K562 (cell line): ENCODE measurements around the gene NADSYN1. TPM values are rescaled to one million over a fixed set of nuclear protein-coding genes. Genes with fewer than 3 reads are reported as not detected.

Source experiments
- ATAC-seq: fragments of 200-7000 bp; cut with Tn5 transposase; 3 replicates; pipeline ENCODE4 v1.9.1; 2020; ENCODE audit warnings: moderate library complexity
- BruUV-seq: library from RNA; stranded (reverse); fragments of 400-500 nt; replicated peaks from 2 replicates; lab custom pipeline; 2021; lab: Mats Ljungman, UMichigan
- CTCF ChIA-PET: fragments of 300-600 bp; formaldehyde crosslinking; extraction: SDS; loops from one replicate; lab custom pipeline; 2021; ENCODE audit warnings: low intra/inter-chr PET ratio; lab: Yijun Ruan, JAX
- POLR2A ChIA-PET: fragments of 300-600, 350-650 bp; sonication (Branson Sonifier 250); formaldehyde crosslinking; extraction: SDS; loops from one replicate; lab custom pipeline; 2021; ENCODE audit warnings: antibody characterized with exemption, inconsistent platforms; lab: Yijun Ruan, JAX
- DNase-seq, 4 experiments: peaks; one replicate each; pipeline versions ENCODE4 v3.0.0 to v3.0.0-alpha.2; 2011 to 2018; ENCODE audit warnings: low spot score in 3 of 4, mixed read lengths in 3 of 4; ENCODE audit errors: extremely low read depth in 1 of 4
- FAIRE-seq: peaks from 2 replicates; lab custom pipeline; 2011; peaks lifted over from hg19 to GRCh38; lab: Jason Lieb, UNC
- H2AFZ ChIP-seq: 2 replicates; pipeline ENCODE4 v1.6.0; 2011; ENCODE audit warnings: low read depth, low read length, control low read depth, inconsistent platforms
- H3K27ac ChIP-seq: fragments of 200-600 bp; 3 replicates; pipeline ENCODE4 v1.8.0; 2011; ENCODE audit warnings: low read depth, mild to moderate bottlenecking, control low read depth, inconsistent platforms, low read length, moderate library complexity, mixed read lengths; ENCODE audit errors: extremely low read depth
- H3K27me3 ChIP-seq, 2 experiments: fragments of 300-600 bp in 1 of 2; 2 replicates in 1 of 2; 3 replicates in 1 of 2; pipeline versions ENCODE4 v1.6.0 to v1.8.0; 2011; ENCODE audit warnings: inconsistent platforms in 2 of 2, low read length in 2 of 2, mild to moderate bottlenecking in 1 of 2, mixed read lengths in 1 of 2, moderate library complexity in 1 of 2; ENCODE audit not compliant: control insufficient read depth in 2 of 2, insufficient read depth in 2 of 2
- H3K36me3 ChIP-seq: fragments of 300-600 bp; 3 replicates; pipeline ENCODE4 v1.8.0; 2011; ENCODE audit warnings: mild to moderate bottlenecking, low read length, inconsistent platforms; ENCODE audit not compliant: control insufficient read depth, insufficient read depth
- H3K4me1 ChIP-seq, 2 experiments: fragments of 200-600 bp in 1 of 2; replicated peaks in 1 of 2; 2 replicates in 1 of 2; 3 replicates in 1 of 2; pipeline versions ENCODE4 v1.5.1 to v1.8.0; 2011; ENCODE audit warnings: inconsistent platforms in 2 of 2, low read length in 2 of 2, mild to moderate bottlenecking in 1 of 2, mixed read lengths in 1 of 2, moderate library complexity in 1 of 2; ENCODE audit not compliant: control insufficient read depth in 2 of 2, insufficient read depth in 2 of 2
- H3K4me2 ChIP-seq: 2 replicates; pipeline ENCODE4 v1.6.1; 2011; ENCODE audit warnings: low read length, control low read depth, inconsistent platforms, mixed read lengths; ENCODE audit not compliant: insufficient read depth
- H3K4me3 ChIP-seq: fragments of 200-600 bp; sonication (generic), shearing (Covaris generic); 2 replicates; pipeline ENCODE4 v1.5.1; 2016; ENCODE audit warnings: control low read depth, inconsistent platforms
- H3K79me2 ChIP-seq: fragments of 200-600 bp; 3 replicates; pipeline ENCODE4 v1.8.0; 2011; ENCODE audit warnings: low read length, inconsistent platforms; ENCODE audit not compliant: control insufficient read depth, insufficient read depth
- H3K9ac ChIP-seq, 2 experiments: 2 replicates each; pipeline versions ENCODE4 v1.6.0 to v1.6.1; 2011; ENCODE audit warnings: low read depth in 2 of 2, low read length in 2 of 2, control low read depth in 1 of 2, inconsistent platforms in 1 of 2, mild to moderate bottlenecking in 1 of 2, mixed read lengths in 1 of 2; ENCODE audit not compliant: insufficient read depth in 1 of 2
- H3K9me1 ChIP-seq: one replicate; pipeline ENCODE4 v1.6.0; 2011; ENCODE audit warnings: inconsistent platforms, mild to moderate bottlenecking, low read length, moderate library complexity; ENCODE audit not compliant: control insufficient read depth, insufficient read depth
- H3K9me3 ChIP-seq: replicated peaks from 2 replicates; pipeline ENCODE4 v1.5.1; 2011; ENCODE audit warnings: low read depth, low read length, inconsistent platforms; ENCODE audit not compliant: control insufficient read depth, insufficient read depth
- H4K20me1 ChIP-seq: replicated peaks from 2 replicates; pipeline ENCODE4 v1.6.1; 2011; ENCODE audit warnings: low read length, inconsistent platforms, mixed read lengths; ENCODE audit not compliant: control insufficient read depth, insufficient read depth
- TCF3 ChIP-seq: sonication (generic); formaldehyde crosslinking; IDR thresholded peaks from 2 replicates; pipeline ENCODE4 v1.4.0; 2020; ENCODE audit warnings: mild to moderate bottlenecking, missing genetic modification reagents
- ZNF655 ChIP-seq: fragments of 250-450 bp; sonication (Bioruptor Pico); IDR thresholded peaks from 2 replicates; pipeline ENCODE4 v1.5.0; 2021
- WGBS: fragments of 100-300 bp; shearing (Covaris generic); methylation state at CpG from one replicate; pipeline ENCODE4 v1.1.6; 2016; ENCODE audit warnings: low coverage, mixed read lengths; ENCODE audit not compliant: insufficient coverage; ENCODE audit errors: missing lambda C conversion rate; 5-methylcytosine and 5-hydroxymethylcytosine counted together
- in situ Hi-C: fragments of 300-500 bp; cut with MboI; formaldehyde crosslinking; loops from 4 replicates; pipeline ENCODE4 v1.15.0; 2018; ENCODE audit warnings: inconsistent platforms, mixed read lengths
- intact Hi-C: fragments of 100-400 bp; cut with micrococcal nuclease; formaldehyde crosslinking; loops from 2 replicates; pipeline ENCODE4 v1.14.2; 2022
- polyA plus RNA-seq, 8 experiments: library from polyadenylated mRNA; depleted of rRNA in 4 of 8; stranded (reverse) in 5 of 8; unstranded in 3 of 8; fragments of >200 nt; fragmentation: Nextera tagmentation in 2 of 8; fragmentation: Illumina TruSeq in 1 of 8; extraction: Ambion mirVana in 2 of 8; extraction: Trizol in 1 of 8; gene quantifications; 2 replicates each; pipeline versions ENCODE4 v1.2.1 to v1.2.3, GENCODE V29; 2011 to 2014; ENCODE audit warnings: inconsistent platforms in 1 of 8, missing spikeins in 1 of 8
- total RNA-seq, 7 experiments: library from RNA; depleted of rRNA in 6 of 7; stranded (reverse); fragments of >200 nt in 6 of 7; fragmentation: Illumina TruSeq in 2 of 7; extraction: Trizol in 2 of 7; gene quantifications; 2 replicates each; pipeline versions ENCODE4 v1.2.1 to v1.2.3, GENCODE V29; 2011 to 2021; ENCODE audit warnings: low replicate concordance in 1 of 7

NADSYN1 gene
- total and polyA plus RNA-seq, 9 of the 15 experiments (the other 6 are each of a cell fraction or from before 2014, with no cell fraction given), result 12.7 to 57.3 (median 42.1) TPM

GRCh38 chr11:71518506-71519471 is 65.8 kb downstream of the NADSYN1 start:
- H3K79me2 ChIP-seq, result no peaks in the 10 kb centered on the region

More at GRCh38 chr11:71518506-71519471, 65.8 kb downstream of the NADSYN1 start:
- TF ChIP-seq ZNF655, result no peak
- no peak for TF ChIP-seq TCF3 (CRISPR knock-in tag)
- TF ChIP-seq, all 486 proteins: peak for 0
- intact Hi-C loops, result no loop called here
- H3K36me3 ChIP-seq, result no peaks in the 10 kb centered on the region
- H3K27me3 ChIP-seq, result peaks cover 4 to 18% of the 10 kb centered on the region in 2 experiments; a peak in 3 of 5 replicates
- no peaks in the 10 kb centered on the region for H4K20me1 ChIP-seq
- no TSS peak for BruUV-seq
- no peak overlapping the region for H3K4me3 ChIP-seq
- 22% methylated on average over 35 of the region's 55 CpGs for WGBS
- no peak overlapping the region for H3K4me2 ChIP-seq
- H3K9me1 ChIP-seq, result no peaks in the 10 kb centered on the region
- peaks cover 0 to 11% of the 10 kb centered on the region in 2 experiments; a peak in 1 of 5 replicates for H3K4me1 ChIP-seq
- H3K27ac ChIP-seq, result no peak overlapping the region
- no peak overlapping the region for H3K9ac ChIP-seq
- DNase-seq (no peak), ATAC-seq (no peak), FAIRE-seq (no peak)
- no peak overlapping the region for H2AFZ ChIP-seq
- ChIA-PET CTCF (no interaction called here), POLR2A (no interaction called here)
- in situ Hi-C loops, result no loop called here
- H3K9me3 ChIP-seq, result no peaks in the 10 kb centered on the region
